Measurements from ENCODE around the gene RNASE4.

RNASE4 gene

GRCh38 chr14:20745571-20746358 lies 61.4 kb downstream of the RNASE4 start, which contains the start of gene EDDM3A:
EDDM3A (plus strand) TSS chr14:20745887; CDS start chr14:20747581, 1,694 bp downstream.
- DNase-seq (ENCODE audit: extremely low spot score) = no peak
- ChIA-PET POLR2A (no interaction called here), CTCF (interaction anchor here (1.0 to 1.7 kb wide), 7 partner anchors 9 to 347 kb away, joined by 3 to 6 read pairs (median 4); no protein-coding TSS in a partner anchor)
- TF ChIP-seq CTCF (IDR thresholded peaks at IDR 0.05; ENCODE audit: control extremely low read depth, extremely low read depth, low read depth, missing control alignments) = no peak

GRCh38 chr14:20746566-20746965 lies 62.2 kb downstream of the RNASE4 start:
- DNase-seq (ENCODE audit: extremely low spot score) = no peak
- ChIA-PET POLR2A (no interaction called here), CTCF (interaction anchor here (0.6 to 1.7 kb wide), 8 partner anchors 9 to 346 kb away, joined by 3 to 6 read pairs (median 3); no protein-coding TSS in a partner anchor)
- TF ChIP-seq CTCF (IDR thresholded peaks at IDR 0.05; ENCODE audit: control extremely low read depth, extremely low read depth, low read depth, missing control alignments) = no peak

- no peak for TF ChIP-seq CTCF (IDR thresholded peaks at IDR 0.05; ENCODE audit: control extremely low read depth, extremely low read depth, low read depth, missing control alignments)
- DNase-seq (ENCODE audit: extremely low spot score) = no peak
- ChIA-PET CTCF (interaction anchor here (2.0 kb wide), 1 partner anchor 9 kb away, joined by 9 read pairs; no protein-coding TSS in a partner anchor), POLR2A (no interaction called here)
These were observed 64.1 kb downstream of the RNASE4 start for GRCh38 chr14:20748439-20748838.

- no peak for TF ChIP-seq CTCF (IDR thresholded peaks at IDR 0.05; ENCODE audit: control extremely low read depth, extremely low read depth, low read depth, missing control alignments)
- no peak for DNase-seq (ENCODE audit: extremely low spot score)
- POLR2A ChIA-PET = no interaction called here
- CTCF ChIA-PET = interaction anchor here (0.9 to 1.7 kb wide), 4 partner anchors 11 to 124 kb away, joined by 3 to 5 read pairs (median 4); no protein-coding TSS in a partner anchor
These were observed 65.8 kb downstream of the RNASE4 start for GRCh38 chr14:20750194-20750593.
